Ishikawa (cell line): ENCODE data around the gene PRRC2B.

Experiments
- CEBPB ChIP-seq: IDR thresholded peaks from 2 replicates; pipeline ENCODE4 v1.6.1; 2012
- CREB1 ChIP-seq: IDR thresholded peaks from 2 replicates; pipeline ENCODE4 v1.6.1; 2012; ENCODE audit warnings: low read depth
- EP300 ChIP-seq: IDR thresholded peaks from 2 replicates; pipeline ENCODE4 v1.6.1; 2012; ENCODE audit warnings: borderline replicate concordance
- FOXM1 ChIP-seq: IDR thresholded peaks from 2 replicates; pipeline ENCODE4 v1.6.1; 2012; ENCODE audit warnings: low read depth, borderline replicate concordance
- NFIC ChIP-seq: IDR thresholded peaks from 2 replicates; pipeline ENCODE4 v1.6.1; 2012
- TAF1 ChIP-seq: IDR thresholded peaks from 2 replicates; pipeline ENCODE4 v1.6.1; 2012; ENCODE audit warnings: low read depth, mild to moderate bottlenecking
- TCF12 ChIP-seq: IDR thresholded peaks from 2 replicates; pipeline ENCODE4 v1.6.1; 2012; ENCODE audit warnings: low read depth
- YY1 ChIP-seq: IDR thresholded peaks from 2 replicates; pipeline ENCODE4 v1.6.1; 2012; ENCODE audit warnings: low read depth
- TF ChIP-seq, protein P1 (sequence below): IDR thresholded peaks from 2 replicates; pipeline ENCODE4 v1.6.1; 2012; ENCODE audit warnings: low read depth, mild to moderate bottlenecking
- TF ChIP-seq, protein P2 (sequence below): IDR thresholded peaks from 2 replicates; pipeline ENCODE4 v1.6.1; 2012

- no peak for TF ChIP-seq TAF1
- TF ChIP-seq, protein P1, sequence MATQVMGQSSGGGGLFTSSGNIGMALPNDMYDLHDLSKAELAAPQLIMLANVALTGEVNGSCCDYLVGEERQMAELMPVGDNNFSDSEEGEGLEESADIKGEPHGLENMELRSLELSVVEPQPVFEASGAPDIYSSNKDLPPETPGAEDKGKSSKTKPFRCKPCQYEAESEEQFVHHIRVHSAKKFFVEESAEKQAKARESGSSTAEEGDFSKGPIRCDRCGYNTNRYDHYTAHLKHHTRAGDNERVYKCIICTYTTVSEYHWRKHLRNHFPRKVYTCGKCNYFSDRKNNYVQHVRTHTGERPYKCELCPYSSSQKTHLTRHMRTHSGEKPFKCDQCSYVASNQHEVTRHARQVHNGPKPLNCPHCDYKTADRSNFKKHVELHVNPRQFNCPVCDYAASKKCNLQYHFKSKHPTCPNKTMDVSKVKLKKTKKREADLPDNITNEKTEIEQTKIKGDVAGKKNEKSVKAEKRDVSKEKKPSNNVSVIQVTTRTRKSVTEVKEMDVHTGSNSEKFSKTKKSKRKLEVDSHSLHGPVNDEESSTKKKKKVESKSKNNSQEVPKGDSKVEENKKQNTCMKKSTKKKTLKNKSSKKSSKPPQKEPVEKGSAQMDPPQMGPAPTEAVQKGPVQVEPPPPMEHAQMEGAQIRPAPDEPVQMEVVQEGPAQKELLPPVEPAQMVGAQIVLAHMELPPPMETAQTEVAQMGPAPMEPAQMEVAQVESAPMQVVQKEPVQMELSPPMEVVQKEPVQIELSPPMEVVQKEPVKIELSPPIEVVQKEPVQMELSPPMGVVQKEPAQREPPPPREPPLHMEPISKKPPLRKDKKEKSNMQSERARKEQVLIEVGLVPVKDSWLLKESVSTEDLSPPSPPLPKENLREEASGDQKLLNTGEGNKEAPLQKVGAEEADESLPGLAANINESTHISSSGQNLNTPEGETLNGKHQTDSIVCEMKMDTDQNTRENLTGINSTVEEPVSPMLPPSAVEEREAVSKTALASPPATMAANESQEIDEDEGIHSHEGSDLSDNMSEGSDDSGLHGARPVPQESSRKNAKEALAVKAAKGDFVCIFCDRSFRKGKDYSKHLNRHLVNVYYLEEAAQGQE, result no peak
- no peak for TF ChIP-seq CEBPB
- no peak for TF ChIP-seq FOXM1
- TF ChIP-seq NFIC, result no peak
- no peak for TF ChIP-seq YY1
- TF ChIP-seq, protein P2, sequence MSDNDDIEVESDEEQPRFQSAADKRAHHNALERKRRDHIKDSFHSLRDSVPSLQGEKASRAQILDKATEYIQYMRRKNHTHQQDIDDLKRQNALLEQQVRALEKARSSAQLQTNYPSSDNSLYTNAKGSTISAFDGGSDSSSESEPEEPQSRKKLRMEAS, result no peak
- no peak for TF ChIP-seq EP300
- TF ChIP-seq CREB1, result no peak
- no peak for TF ChIP-seq TCF12
These were observed 151.3 kb downstream of the PRRC2B start, which contains the start of gene PRRT1B for GRCh38 chr9:131545003-131545785.
